CD4-positive, alpha-beta T cell treated with Interleukin-10 for 1 hour (primary cell): ENCODE data around the gene GSTO1.
"Not testable (repeated sequence)": the region's sequence is repeated elsewhere in the genome, so short reads cannot be mapped to it uniquely, and the experiment has no call there.

Experiments
- DNase-seq: peaks from one replicate; pipeline ENCODE4 v3.0.0-alpha.2; 2020

GSTO1 gene

DNA sequence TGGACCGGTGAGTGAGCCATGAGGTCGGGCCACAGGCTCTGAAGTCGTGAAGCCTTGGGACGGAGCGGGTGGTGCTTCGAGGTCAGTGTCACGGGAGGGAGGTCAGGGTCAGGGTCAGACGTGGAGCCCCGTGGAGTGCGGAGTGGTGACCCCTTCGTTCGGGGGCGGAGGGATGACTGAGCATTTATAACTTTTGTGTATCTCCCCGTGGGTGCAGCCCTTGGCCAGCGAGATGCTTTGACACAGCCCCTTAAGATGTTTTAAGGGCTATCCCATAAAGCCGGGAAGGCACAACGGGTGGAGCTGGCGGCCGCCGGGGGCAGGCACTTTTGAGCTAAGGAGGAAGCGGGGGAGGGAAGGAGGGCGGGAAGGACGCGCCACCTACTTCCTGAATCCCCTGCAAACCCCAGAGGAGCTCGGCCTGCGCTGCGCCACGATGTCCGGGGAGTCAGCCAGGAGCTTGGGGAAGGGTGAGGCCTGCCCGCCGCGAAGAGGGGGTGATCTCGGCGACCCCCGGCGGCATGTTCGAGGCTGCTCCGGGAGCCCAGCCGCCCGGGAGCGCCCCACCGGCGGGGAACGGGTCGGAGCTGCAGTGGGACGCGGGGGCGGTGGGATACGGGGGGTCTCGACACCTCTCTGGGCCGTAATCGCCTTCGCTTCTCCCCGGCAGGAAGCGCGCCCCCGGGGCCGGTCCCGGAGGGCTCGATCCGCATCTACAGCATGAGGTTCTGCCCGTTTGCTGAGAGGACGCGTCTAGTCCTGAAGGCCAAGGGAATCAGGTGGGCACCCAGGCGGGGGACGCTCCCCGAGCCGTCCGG lies at the start of gene GSTO1:
GSTO1 (plus strand) TSS at position 400 of the 818 bp plus-strand sequence; CDS start at position 437, 37 bp downstream.
- peak; percentile 52 for DNase-seq

GRCh38 chr10:104208730-104209129 lies 46.0 kb upstream of the GSTO1 start:
- DNase-seq: no peak

DNA sequence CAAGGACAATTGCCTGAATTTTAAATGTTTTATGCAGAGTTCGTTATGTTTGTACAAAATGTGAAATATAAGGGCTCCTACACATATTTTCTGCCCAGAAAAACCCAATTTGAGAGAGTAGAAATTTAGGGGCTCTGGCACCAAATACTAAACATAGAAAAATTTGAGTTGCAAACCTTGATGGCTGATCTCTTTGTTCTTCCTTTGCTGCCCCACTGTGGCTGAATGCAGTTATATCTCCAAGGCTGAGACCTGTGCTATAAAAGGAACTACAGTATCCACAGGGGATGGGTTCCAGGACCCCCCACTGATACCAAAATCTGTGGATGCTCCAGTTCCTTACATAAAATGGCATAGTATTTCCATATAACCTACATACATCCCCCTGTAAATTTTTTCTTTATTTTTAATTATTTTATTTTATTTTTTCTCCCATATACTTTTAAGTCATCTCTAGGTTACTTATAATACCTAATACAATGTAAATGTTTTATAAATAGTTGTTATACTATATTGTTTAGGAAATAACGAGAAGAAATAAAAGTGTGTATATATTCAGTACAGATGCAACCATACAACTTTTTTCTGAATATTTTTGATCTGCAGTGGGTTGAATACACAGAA lies 45.0 kb upstream of the GSTO1 start:
- DNase-seq: peak; percentile 56

DNA sequence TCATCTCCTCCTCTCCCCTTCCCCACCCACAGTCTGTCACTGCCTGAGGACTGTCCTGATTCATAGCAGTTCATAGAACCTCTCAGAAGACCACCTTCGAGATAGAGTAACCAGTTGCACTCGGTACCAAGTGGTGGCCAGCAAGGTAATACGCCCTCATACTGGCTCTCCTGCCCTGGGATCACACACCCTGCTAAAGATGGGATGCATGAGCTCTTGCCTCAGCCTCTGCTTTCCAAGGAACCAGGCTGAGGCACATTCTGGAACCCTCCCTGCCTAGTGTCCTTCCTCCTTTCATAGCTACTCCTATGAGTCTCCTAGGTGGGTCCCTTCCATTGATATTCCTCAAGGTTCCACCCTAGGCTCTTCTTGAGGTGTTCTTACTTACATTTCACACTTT lies 38.1 kb upstream of the GSTO1 start:
- no peak for DNase-seq

GRCh38 chr10:104218751-104219150 lies 35.9 kb upstream of the GSTO1 start:
- no peak for DNase-seq

- DNase-seq: no peak
Observed at GRCh38 chr10:104220522-104220921, 34.2 kb upstream of the GSTO1 start.

- no peak for DNase-seq
Observed at GRCh38 chr10:104223304-104223703, 31.4 kb upstream of the GSTO1 start.

- DNase-seq: no peak
Observed at GRCh38 chr10:104230490-104230889, 24.2 kb upstream of the GSTO1 start.

DNA sequence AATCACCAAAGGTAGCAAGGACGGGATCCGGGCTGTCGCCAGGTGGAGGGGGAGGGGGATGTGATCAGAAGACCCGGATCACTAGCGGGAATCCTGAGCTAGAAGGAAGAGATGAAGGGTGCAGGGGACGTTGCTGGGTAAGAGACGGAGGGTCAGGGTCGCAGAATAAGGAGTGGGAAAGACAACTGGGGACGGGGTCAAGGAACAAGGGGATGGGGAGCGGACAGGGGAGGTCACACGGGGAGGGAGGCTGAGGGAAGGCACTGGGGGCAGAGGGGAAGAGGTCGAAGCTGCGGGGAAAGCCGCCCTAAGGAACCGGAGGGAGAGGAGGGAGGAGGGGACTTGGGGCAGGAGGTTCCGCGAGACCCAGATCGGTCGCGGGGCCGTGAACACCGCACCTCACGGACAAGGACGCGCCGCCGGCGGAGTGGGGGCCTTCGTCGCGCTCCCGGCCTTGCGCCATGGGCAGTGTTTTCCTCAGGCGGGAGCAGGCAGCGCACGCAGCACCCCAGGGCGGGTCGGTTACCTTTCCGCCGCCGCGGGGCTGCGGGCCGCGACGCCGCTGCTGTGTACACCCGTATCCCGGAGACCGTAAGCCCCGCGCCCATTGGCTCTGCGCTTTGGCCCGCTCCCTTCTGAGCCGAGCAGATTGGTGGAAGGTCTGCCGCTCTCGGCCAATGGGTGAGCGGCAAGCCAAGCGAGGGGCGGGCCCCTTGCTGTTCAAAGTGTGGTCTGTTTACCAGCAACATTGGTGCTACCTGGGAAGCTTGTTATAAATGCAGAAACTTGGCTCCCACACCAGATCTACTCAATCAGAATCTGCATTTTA lies 22.7 kb upstream of the GSTO1 start, which contains the start of gene CFAP43:
CFAP43 (minus strand) TSS at position 581 of the 829 bp plus-strand sequence; CDS start at position 463, 118 bp downstream.
- peak; percentile 99 for DNase-seq

DNA sequence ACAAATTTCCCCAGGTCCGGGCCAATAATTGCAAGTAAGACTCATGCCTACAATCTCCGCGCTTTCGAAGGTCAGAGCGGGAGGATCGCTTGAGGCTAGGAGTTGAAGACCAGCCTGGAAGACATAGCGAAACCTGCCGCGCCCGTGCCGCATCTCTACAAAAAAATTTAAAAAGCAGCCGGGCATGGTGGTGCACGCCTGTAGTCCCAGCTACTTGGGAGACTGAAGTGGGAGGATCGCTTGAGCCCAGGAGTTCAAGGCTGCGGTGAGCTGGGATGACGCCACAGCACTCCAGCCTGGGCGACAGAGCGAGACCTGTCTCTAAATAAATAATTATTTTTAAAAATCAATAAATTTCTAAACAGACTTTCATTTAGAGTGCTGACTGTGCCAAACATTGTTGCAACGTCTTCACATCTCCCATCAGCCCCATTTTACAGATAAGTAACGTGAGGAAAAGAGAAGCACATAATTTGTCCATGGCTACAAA lies 22.0 kb upstream of the GSTO1 start:
- DNase-seq: no peak

DNA sequence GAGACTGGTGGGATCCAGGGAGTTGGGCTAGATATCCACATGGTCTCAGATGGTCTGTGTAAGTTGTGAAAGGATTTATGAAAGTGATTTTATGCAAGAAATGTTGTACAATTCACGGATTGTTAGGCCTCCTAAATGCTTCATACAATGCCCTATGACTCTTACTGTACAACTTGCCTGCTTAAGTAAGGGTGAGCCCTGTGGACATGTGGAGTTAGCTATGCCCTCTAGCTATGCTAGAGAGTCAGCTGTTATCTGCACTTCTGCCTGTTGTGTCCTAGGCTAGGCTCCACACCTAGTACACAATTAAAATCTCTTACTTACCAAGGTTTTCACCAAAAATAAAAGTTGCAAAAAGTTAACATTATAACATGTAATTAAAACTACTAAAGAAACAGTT lies 20.9 kb upstream of the GSTO1 start:
- DNase-seq: no peak

- no peak for DNase-seq
Observed at GRCh38 chr10:104234934-104235333, 19.8 kb upstream of the GSTO1 start.

GRCh38 chr10:104235801-104236200 lies 18.9 kb upstream of the GSTO1 start:
- DNase-seq: no peak

GRCh38 chr10:104240078-104240477 lies 14.6 kb upstream of the GSTO1 start:
- no peak for DNase-seq

- DNase-seq: no peak
Observed at GRCh38 chr10:104242545-104242944, 12.1 kb upstream of the GSTO1 start.

DNA sequence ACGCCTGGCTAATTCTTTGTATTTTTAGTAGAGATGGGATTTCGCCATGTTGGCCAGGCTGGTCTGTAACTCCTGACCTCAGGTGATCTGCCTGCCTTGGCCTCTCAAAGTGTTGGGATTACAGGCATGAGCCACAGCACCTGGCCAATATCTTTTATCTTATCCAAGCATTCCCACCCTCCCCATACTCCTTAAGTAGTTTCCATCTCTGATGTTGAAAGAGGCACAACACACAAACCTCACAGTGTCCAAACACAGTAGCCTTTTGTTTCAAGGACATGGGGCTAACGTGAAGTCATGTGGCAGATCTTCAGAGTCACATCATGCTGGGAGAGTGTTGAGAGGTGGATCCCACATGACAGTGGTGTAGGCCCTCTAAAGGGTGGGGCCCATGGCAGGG lies 11.7 kb upstream of the GSTO1 start:
- not testable (repeated sequence) for DNase-seq

DNA sequence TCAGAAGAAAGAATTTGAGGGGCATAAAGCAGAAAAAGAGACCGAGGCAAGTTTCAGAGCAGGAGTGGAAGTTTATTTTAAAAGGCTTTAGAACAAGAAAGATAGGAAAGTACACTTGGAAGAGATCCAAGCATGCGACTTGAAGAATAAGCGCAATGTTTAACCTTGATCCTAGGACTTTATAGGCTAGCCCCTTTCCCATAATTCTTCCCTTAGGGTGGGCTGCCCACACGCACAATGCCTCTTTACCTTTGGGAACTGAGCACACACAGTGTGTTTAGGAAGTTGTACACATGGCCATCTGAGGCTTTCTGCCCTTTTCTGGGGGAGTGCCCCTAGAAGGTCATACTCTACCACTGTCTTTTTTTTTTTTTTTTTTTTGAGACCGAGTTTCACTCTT lies 11.2 kb upstream of the GSTO1 start:
- no peak for DNase-seq

DNA sequence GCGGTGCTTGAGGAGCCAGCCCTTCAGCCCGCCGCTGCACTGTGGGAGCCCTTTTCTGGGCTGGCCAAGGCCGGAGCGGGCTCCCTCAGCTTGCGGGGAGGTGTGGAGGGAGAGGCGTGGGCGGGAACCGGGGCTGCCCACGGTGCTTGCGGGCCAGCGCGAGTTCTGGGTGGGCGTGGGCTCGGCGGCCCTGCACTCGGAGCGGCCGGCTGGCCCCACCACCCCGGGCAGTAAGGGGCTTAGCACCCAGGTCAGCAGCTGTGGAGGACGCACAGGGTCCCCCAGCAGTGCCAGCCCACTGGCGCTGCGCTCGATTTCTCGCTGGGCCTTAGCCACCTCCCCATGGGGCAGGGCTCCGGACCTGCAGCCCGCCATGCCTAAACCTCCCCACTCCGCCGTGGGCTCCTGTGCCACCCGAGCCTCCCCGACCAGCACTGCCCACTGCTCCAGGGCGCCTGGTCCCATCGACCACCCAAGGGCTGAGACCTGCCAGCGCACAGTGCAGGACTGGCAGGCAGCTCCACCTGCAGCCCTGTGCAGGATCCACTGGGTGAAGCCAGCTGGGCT lies 9.5 kb upstream of the GSTO1 start:
- no peak for DNase-seq

GRCh38 chr10:104246976-104247375 lies 7.7 kb upstream of the GSTO1 start:
- no peak for DNase-seq

- DNase-seq: no peak
Observed at GRCh38 chr10:104247513-104248146, 7.1 kb upstream of the GSTO1 start.

DNA sequence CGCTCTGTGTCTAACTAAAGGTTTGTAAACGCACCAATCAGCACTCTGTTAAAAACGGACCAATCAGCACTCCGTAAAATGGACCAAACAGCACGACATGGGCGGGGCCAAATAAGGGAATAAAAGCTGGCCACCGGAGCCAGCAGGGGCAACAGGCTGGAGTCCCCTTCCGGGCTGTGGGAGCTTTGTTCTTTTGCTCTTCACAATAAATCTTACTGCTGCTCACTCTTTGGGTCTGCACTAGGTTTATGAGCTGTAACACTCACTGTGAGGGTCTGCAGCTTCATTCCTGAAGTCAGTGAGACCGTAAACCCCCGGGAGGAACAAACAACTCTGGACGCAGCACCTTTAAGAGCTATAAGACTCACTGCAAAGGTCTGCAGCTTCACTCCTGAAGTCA lies 5.8 kb upstream of the GSTO1 start:
- not testable (repeated sequence) for DNase-seq

DNA sequence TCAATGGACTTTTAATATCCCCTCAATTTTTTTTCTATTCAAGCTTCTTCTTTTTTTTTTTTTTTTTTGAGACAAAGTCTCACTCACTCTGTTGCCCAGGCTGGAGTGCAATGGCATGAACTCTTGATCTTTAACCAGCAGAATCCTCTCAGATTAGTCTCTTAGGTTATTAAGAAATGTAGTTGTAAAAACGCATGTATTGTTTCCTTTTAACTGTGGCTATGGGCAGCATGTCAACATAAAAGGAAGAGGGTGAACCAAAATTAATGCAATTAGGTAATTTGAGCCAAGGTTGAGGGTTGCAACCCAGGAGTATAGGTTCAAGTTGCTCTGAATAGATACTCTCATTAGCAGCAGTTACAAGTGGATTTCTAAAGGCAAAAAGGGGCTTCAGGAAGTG lies 4.3 kb upstream of the GSTO1 start:
- no peak for DNase-seq
